Measurements from ENCODE around the gene GFI1.

DNA sequence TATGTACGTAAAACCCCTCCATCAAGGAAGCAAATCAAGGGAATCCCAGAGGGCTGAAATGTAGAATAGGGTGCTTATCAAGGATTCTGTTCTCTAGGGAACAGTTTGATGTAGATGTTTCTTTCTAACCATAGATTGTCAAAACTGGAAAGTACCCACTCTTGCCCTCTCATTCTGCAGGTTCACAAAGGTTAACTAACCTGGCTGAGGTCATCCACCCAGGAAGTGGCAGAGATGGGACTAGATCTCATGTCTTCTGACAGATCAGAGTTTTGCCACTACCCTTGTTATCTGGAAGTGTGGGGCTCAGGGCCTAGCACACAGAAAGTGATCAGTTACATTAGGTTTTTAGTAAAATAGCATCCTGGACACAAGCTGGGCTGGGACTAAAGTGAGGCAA lies 47.4 kb downstream of the GFI1 start:
- no peak for TF ChIP-seq POLR2A (IDR thresholded peaks at IDR 0.05)
- TF ChIP-seq CTCF (IDR thresholded peaks at IDR 0.05 in 4 of 5, conservative IDR thresholded peaks at IDR 0.05 in 1 of 5), result no peak

All from gastrocnemius medialis (tissue), 4 donors.